ENCODE results near the gene KRT2. TPM values are rescaled to one million over a fixed set of nuclear protein-coding genes. Genes with fewer than 3 reads are reported as not detected.
A peak's percentile ranks its signal among the peaks of the same experiment; 100 is the strongest.

KRT2 gene
- total and polyA plus RNA-seq, 2 of the 8 experiments (the other 6 are each of a cell fraction or from before 2014, with no cell fraction given), result not detected

GRCh38 chr12:52645982-52646381, 6.0 kb downstream of the KRT2 start:
- H2BK5ac ChIP-seq (ENCODE audit: low read depth, low read length), result no peak overlapping the region
- no peak overlapping the region for H3K27ac ChIP-seq (ENCODE audit: low read depth, low read length)
- H3K36me3 ChIP-seq (ENCODE audit: control insufficient read depth in 2 of 4, insufficient read depth in 4 of 4, low read length in 3 of 4), result no peaks in the 10 kb centered on the region
- no peaks in the 10 kb centered on the region for H3K9me3 ChIP-seq (ENCODE audit: insufficient read depth in 2 of 2, low read depth in 1 of 2, low read length in 1 of 2)
- no peak overlapping the region for H2AK5ac ChIP-seq (ENCODE audit: low read depth, low read length)
- CTCF ChIA-PET (ENCODE audit: partially characterized antibody), result interaction anchor here (0.6 to 2.1 kb wide), 6 partner anchors 11 to 273 kb away, joined by 3 to 6 read pairs (median 4); no protein-coding TSS in a partner anchor
- no peak overlapping the region for H3K4me3 ChIP-seq (ENCODE audit: extremely low read depth in 1 of 4, insufficient read depth in 2 of 4, low read depth in 3 of 4, low read length in 4 of 4)
- no peaks in the 10 kb centered on the region for H3K79me2 ChIP-seq (ENCODE audit: control insufficient read depth in 1 of 2, insufficient read depth in 2 of 2, low read length in 2 of 2)
- H3K23me2 ChIP-seq (ENCODE audit: low read depth, low read length), result no peaks in the 10 kb centered on the region
- no peak overlapping the region for H3K4ac ChIP-seq (replicated peaks; ENCODE audit: insufficient read length, low read depth, low read length)
- H4K20me1 ChIP-seq (replicated peaks in 1 of 2; ENCODE audit: control insufficient read depth in 1 of 2, insufficient read depth in 2 of 2, low read length in 2 of 2), result no peaks in the 10 kb centered on the region
- WGBS, 2 experiments (ENCODE audit: extremely low coverage in 1 of 2, insufficient coverage in 1 of 2, insufficient read length in 1 of 2, insufficient replicate concordance in 2 of 2, low coverage in 1 of 2, low lambda C conversion rate in 2 of 2, missing lambda C conversion rate in 1 of 2), result 90% methylated on average over 4 of the region's 4 CpGs; no CpG with 5 or more reads in 1 of the 2 experiments
- H2AFZ ChIP-seq (ENCODE audit: low read length), result no peak overlapping the region
- H2BK20ac ChIP-seq (ENCODE audit: low read length), result no peak overlapping the region
- no peak overlapping the region for H4K91ac ChIP-seq (replicated peaks; ENCODE audit: insufficient read length, low read length)
- H3K4me2 ChIP-seq (ENCODE audit: insufficient read depth in 1 of 2, low read depth in 2 of 2, low read length in 2 of 2), result no peak overlapping the region
- H3K56ac ChIP-seq (replicated peaks; ENCODE audit: insufficient read length, low read depth, low read length), result no peak overlapping the region
- no peak overlapping the region for H3K9ac ChIP-seq (replicated peaks in 1 of 4; ENCODE audit: extremely low read depth in 1 of 4, low read depth in 3 of 4, low read length in 3 of 4)
- DNase-seq (ENCODE audit: low read depth in 1 of 2, low spot score in 2 of 2), result peak in 1 of 2 experiments; percentile 13
- H3K4me1 ChIP-seq (replicated peaks in 1 of 4; ENCODE audit: control insufficient read depth in 3 of 4, insufficient read depth in 4 of 4, low read length in 3 of 4), result no peaks in the 10 kb centered on the region
- no peak overlapping the region for H3K14ac ChIP-seq (ENCODE audit: insufficient read length)
- no peak overlapping the region for H2BK120ac ChIP-seq (replicated peaks; ENCODE audit: low read depth, low read length)
- H4K8ac ChIP-seq (ENCODE audit: extremely low read depth, insufficient read depth, low read length), result no peak overlapping the region
- no peak overlapping the region for H3K18ac ChIP-seq (ENCODE audit: extremely low read depth, low read length)
- no peak overlapping the region for H3K23ac ChIP-seq (ENCODE audit: insufficient read length)
- no peaks in the 10 kb centered on the region for H3K79me1 ChIP-seq (ENCODE audit: low read depth, low read length)
- H3K27me3 ChIP-seq (replicated peaks in 1 of 4; ENCODE audit: control insufficient read depth in 3 of 4, extremely low read depth in 1 of 4, insufficient read depth in 3 of 4, low read length in 3 of 4), result peaks cover 0 to 5% (median 0%) of the 10 kb centered on the region in 4 experiments; a peak in 1 of 7 replicates
- no peak overlapping the region for H2BK15ac ChIP-seq (ENCODE audit: low read length)
- H4K5ac ChIP-seq (ENCODE audit: insufficient read length, low read depth, low read length), result no peak overlapping the region
- no peak overlapping the region for H2BK12ac ChIP-seq (ENCODE audit: low read depth, low read length)
- FAIRE-seq, result no peak
- POLR2A ChIA-PET (ENCODE audit: partially characterized antibody), result no interaction called here
- no peak for TF ChIP-seq RXRA (IDR thresholded peaks at IDR 0.05; ENCODE audit: insufficient read depth, low read depth, low read length)
- TF ChIP-seq KDM4A (IDR thresholded peaks at IDR 0.05; ENCODE audit: low read depth, low read length, severe bottlenecking), result no peak
